ENCODE results near the gene MCHR1. TPM values are rescaled to one million over a fixed set of nuclear protein-coding genes. Genes with fewer than 3 reads are reported as not detected.

Gene MCHR1
- total and polyA plus RNA-seq, 2 of the 4 experiments (the other 2 are of a cell fraction): 1.4 to 3.2 TPM

- TF ChIP-seq MXI1 (IDR thresholded peaks at IDR 0.05; ENCODE audit: borderline replicate concordance, low read depth, low read length): no peak
- no peak for TF ChIP-seq POLR2A (IDR thresholded peaks at IDR 0.05; ENCODE audit: low read depth, low read length)
- no peak for TF ChIP-seq USF2 (IDR thresholded peaks at IDR 0.05; ENCODE audit: low read depth, low read length)
- TF ChIP-seq RCOR1 (IDR thresholded peaks at IDR 0.05; ENCODE audit: insufficient replicate concordance, low read length): no peak
Measured at GRCh38 chr22:40653361-40653760, 25.9 kb upstream of the MCHR1 start (continued).

GRCh38 chr22:40654522-40655167 is 24.6 kb upstream of the MCHR1 start:
- Histone ChIP-seq H3K9me1 (ENCODE audit: insufficient read depth, low read length) (peaks cover 9% of the 10 kb centered on the region), H2BK15ac (ENCODE audit: low read depth, low read length) (peak overlapping the region; percentile 39; the same call in 2 of the 3 replicates), H3K4me2 (ENCODE audit: low read depth, low read length) (peak overlapping the region; percentile 29; the same call in 1 of the 2 replicates), H3K27ac (ENCODE audit: insufficient read depth, low read length) (peak overlapping the region; percentile 12), H4K20me1 (ENCODE audit: insufficient read depth, low read length) (no peaks in the 10 kb centered on the region), H3K9me3 (ENCODE audit: control insufficient read depth, insufficient read depth, low read length) (no peaks in the 10 kb centered on the region), H2BK5ac (ENCODE audit: low read depth, low read length, poor library complexity, severe bottlenecking) (peak overlapping the region; percentile 61), H4K5ac (ENCODE audit: low read depth, low read length) (peak overlapping the region; percentile 21; the same call in 1 of the 2 replicates), H3K4me1 (ENCODE audit: control insufficient read depth, insufficient read depth, low read length) (peaks cover 11% of the 10 kb centered on the region), H3K18ac (ENCODE audit: low read depth, low read length) (peak overlapping the region; percentile 36), H3K9ac (ENCODE audit: low read depth, low read length) (peak overlapping the region; percentile 11), H2AFZ (replicated peaks; ENCODE audit: low read length, poor library complexity) (peak overlapping the region; percentile 89), H3K36me3 (ENCODE audit: control insufficient read depth, insufficient read depth, low read length) (no peaks in the 10 kb centered on the region), H2BK120ac (ENCODE audit: low read depth, low read length) (peak overlapping the region; percentile 76), H3K4me3 (ENCODE audit: insufficient read depth, low read depth, low read length) (no peak overlapping the region), H3K14ac (replicated peaks; ENCODE audit: low read depth, low read length) (peak overlapping the region; percentile 78), H3K23ac (ENCODE audit: low read depth, low read length) (peak overlapping the region; percentile 76; the same call in 1 of the 2 replicates), H3K4ac (ENCODE audit: low read depth, low read length) (peak overlapping the region; percentile 19), H3K79me1 (ENCODE audit: low read depth in 1 of 2, low read length in 2 of 2) (peaks cover 0 to 16% of the 10 kb centered on the region in 2 experiments; a peak in 2 of 4 replicates), H2AK5ac (ENCODE audit: low read depth, low read length) (peak overlapping the region; percentile 77; the same call in 1 of the 2 replicates), H2AK9ac (replicated peaks; ENCODE audit: low read depth, low read length, poor library complexity) (peak overlapping the region; percentile 83), H4K8ac (ENCODE audit: low read depth in 2 of 2, low read length in 2 of 2) (peak overlapping the region; percentile 11 to 79), H4K91ac (ENCODE audit: insufficient read depth, low read depth, low read length) (peak overlapping the region; percentile 79), H3K56ac (ENCODE audit: extremely low read depth, insufficient read depth, low read length) (no peak overlapping the region; the same call in 1 of the 2 replicates), H3K27me3 (ENCODE audit: control insufficient read depth, insufficient read depth, low read length) (no peaks in the 10 kb centered on the region), H2BK20ac (ENCODE audit: low read depth, low read length) (peak overlapping the region; percentile 1; the same call in 1 of the 2 replicates)
- POLR2A ChIA-PET (ENCODE audit: unreplicated experiment): no interaction called here
- in situ Hi-C loops (cut with MboI; ENCODE audit: low sequenced_read_pairs): no loop called here
- WGBS, 2 experiments (ENCODE audit: extremely low coverage in 2 of 2, insufficient read length in 1 of 2): no CpG with 5 or more reads among the region's 11 CpGs
- ATAC-seq (ENCODE audit: low read depth) (peak; percentile 33), DNase-seq (peak; percentile 83)
- intact Hi-C loops (cut with micrococcal nuclease): loop anchor here (1.0 to 5.0 kb wide), 2 partner anchors 58 to 245 kb away; no protein-coding TSS in a partner anchor
- dilution Hi-C loops (cut with HindIII; ENCODE audit: low sequenced_read_pairs, unreplicated experiment): no loop called here
- BruUV-seq (replicated peaks): no TSS peak
- CTCF ChIA-PET: interaction anchor here (1.2 kb wide), 1 partner anchor 218 kb away, joined by 3 read pairs; no protein-coding TSS in a partner anchor
- TF ChIP-seq NFE2L2 (IDR thresholded peaks at IDR 0.05; ENCODE audit: low read depth, low read length): peak; percentile 76; the same call in 1 of the 2 replicates
- TF ChIP-seq RFX5 (IDR thresholded peaks at IDR 0.05; ENCODE audit: low read depth, low read length): no peak
- TF ChIP-seq RCOR1 (IDR thresholded peaks at IDR 0.05; ENCODE audit: insufficient replicate concordance, low read length): no peak
- peak; percentile 6; the same call in 1 of the 2 replicates for TF ChIP-seq SMC3 (IDR thresholded peaks at IDR 0.05; ENCODE audit: low read depth, low read length)
- no peak for TF ChIP-seq FOS (IDR thresholded peaks at IDR 0.05; ENCODE audit: low read depth, low read length)
- peak; percentile 45 for TF ChIP-seq CTCF (conservative IDR thresholded peaks at IDR 0.05; ENCODE audit: low read depth, low read length)
- no peak for TF ChIP-seq ELK1 (IDR thresholded peaks at IDR 0.05; ENCODE audit: borderline replicate concordance, low read depth, low read length)
- TF ChIP-seq CHD1 (IDR thresholded peaks at IDR 0.05; ENCODE audit: low read depth, low read length): no peak
- TF ChIP-seq MAFK (IDR thresholded peaks at IDR 0.05; ENCODE audit: low read depth, low read length): peak; percentile 77
